H9 (cell line): ENCODE measurements around the gene PCNX4. TPM values are rescaled to one million over a fixed set of nuclear protein-coding genes. Genes with fewer than 3 reads are reported as not detected.

ENCODE experiments used
- DNase-seq: peaks from one replicate; pipeline ENCODE4 v3.0.0-alpha.2; 2017
- H2AFZ ChIP-seq: one replicate; pipeline ENCODE4 v1.6.1; 2013; ENCODE audit warnings: mild to moderate bottlenecking, low read length, control low read depth, moderate library complexity
- H2AK5ac ChIP-seq: 2 replicates; pipeline ENCODE4 v1.6.1; 2013; ENCODE audit warnings: low read length, control low read depth, mixed read lengths; ENCODE audit not compliant: insufficient read length
- H2BK120ac ChIP-seq: one replicate; pipeline ENCODE4 v1.6.1; 2013; ENCODE audit warnings: low read depth, mild to moderate bottlenecking, low read length, control low read depth, inconsistent platforms; ENCODE audit not compliant: poor library complexity, severe bottlenecking
- H2BK12ac ChIP-seq: 2 replicates; pipeline ENCODE4 v1.6.1; 2013; ENCODE audit warnings: low read length, control low read depth, mixed read lengths, low read depth; ENCODE audit not compliant: insufficient read length
- H2BK15ac ChIP-seq: 2 replicates; pipeline ENCODE4 v1.6.1; 2013; ENCODE audit warnings: low read depth, low read length, control low read depth
- H2BK20ac ChIP-seq: one replicate; pipeline ENCODE4 v1.6.1; 2013; ENCODE audit warnings: low read depth, mild to moderate bottlenecking, low read length, control low read depth, inconsistent platforms; ENCODE audit not compliant: poor library complexity, severe bottlenecking
- H2BK5ac ChIP-seq: 2 replicates; pipeline ENCODE4 v1.6.1; 2013; ENCODE audit warnings: low read length, control low read depth, mixed read lengths; ENCODE audit not compliant: insufficient read length
- H3K14ac ChIP-seq: 2 replicates; pipeline ENCODE4 v1.6.1; 2013; ENCODE audit warnings: low read length, control low read depth; ENCODE audit not compliant: insufficient read depth
- H3K18ac ChIP-seq: 2 replicates; pipeline ENCODE4 v1.6.1; 2013; ENCODE audit warnings: low read depth, mild to moderate bottlenecking, mixed read lengths, low read length, control low read depth; ENCODE audit not compliant: insufficient read length
- H3K23ac ChIP-seq: 2 replicates; pipeline ENCODE4 v1.6.1; 2013; ENCODE audit warnings: low read length, control low read depth, mixed read lengths, low read depth; ENCODE audit not compliant: insufficient read length
- H3K23me2 ChIP-seq: 2 replicates; pipeline ENCODE4 v1.6.1; 2013; ENCODE audit warnings: low read depth, mild to moderate bottlenecking, mixed read lengths, low read length, control low read depth; ENCODE audit not compliant: insufficient read length, poor library complexity, severe bottlenecking
- H3K27ac ChIP-seq: 2 replicates; pipeline ENCODE4 v1.5.1; 2013; ENCODE audit warnings: low read length, control low read depth, mixed read lengths, low read depth; ENCODE audit not compliant: insufficient read length
- H3K27me3 ChIP-seq: 2 replicates; pipeline ENCODE4 v1.6.1; 2013; ENCODE audit warnings: low read length, control low read depth, inconsistent platforms; ENCODE audit not compliant: insufficient read depth
- H3K4ac ChIP-seq: 2 replicates; pipeline ENCODE4 v1.6.1; 2013; ENCODE audit warnings: low read depth, mild to moderate bottlenecking, control low read depth, inconsistent platforms, low read length, moderate library complexity
- H3K4me1 ChIP-seq: 2 replicates; pipeline ENCODE4 v1.6.1; 2013; ENCODE audit warnings: low read length, control low read depth, inconsistent platforms; ENCODE audit not compliant: insufficient read depth
- H3K4me2 ChIP-seq: 2 replicates; pipeline ENCODE4 v1.6.1; 2013; ENCODE audit warnings: low read length, control low read depth, mixed read lengths; ENCODE audit not compliant: insufficient read length, insufficient read depth
- H3K56ac ChIP-seq: 2 replicates; pipeline ENCODE4 v1.6.1; 2013; ENCODE audit warnings: low read depth, mild to moderate bottlenecking, mixed read lengths, low read length, control low read depth; ENCODE audit not compliant: insufficient read length
- H3K79me1 ChIP-seq: 2 replicates; pipeline ENCODE4 v1.6.1; 2013; ENCODE audit warnings: low read depth, mild to moderate bottlenecking, moderate library complexity, low read length, control low read depth, inconsistent platforms; ENCODE audit not compliant: insufficient read depth, poor library complexity, severe bottlenecking
- H3K79me2 ChIP-seq: 2 replicates; pipeline ENCODE4 v1.6.1; 2013; ENCODE audit warnings: low read length, control low read depth, inconsistent platforms; ENCODE audit not compliant: insufficient read depth
- H3K9ac ChIP-seq: 2 replicates; pipeline ENCODE4 v1.6.1; 2013; ENCODE audit warnings: low read length, control low read depth, mixed read lengths; ENCODE audit not compliant: insufficient read length; ENCODE audit errors: extremely low read depth
- H3K9me3 ChIP-seq: one replicate; pipeline ENCODE4 v1.6.1; 2013; ENCODE audit warnings: low read depth, low read length, inconsistent platforms; ENCODE audit not compliant: control insufficient read depth
- H3T11ph ChIP-seq: one replicate; pipeline ENCODE4 v1.6.1; 2013; ENCODE audit warnings: mild to moderate bottlenecking, low read length, control low read depth, inconsistent platforms
- H4K20me1 ChIP-seq: one replicate; pipeline ENCODE4 v1.6.1; 2013; ENCODE audit not compliant: control insufficient read depth, insufficient read length, insufficient read depth
- H4K5ac ChIP-seq: 2 replicates; pipeline ENCODE4 v1.6.1; 2013; ENCODE audit warnings: low read depth, mild to moderate bottlenecking, mixed read lengths, low read length, control low read depth; ENCODE audit not compliant: insufficient read length
- H4K8ac ChIP-seq: replicated peaks from 2 replicates; pipeline ENCODE4 v1.6.1; 2013; ENCODE audit warnings: low read length, control low read depth, mixed read lengths, low read depth; ENCODE audit not compliant: insufficient read length
- H4K91ac ChIP-seq: 2 replicates; pipeline ENCODE4 v1.6.1; 2013; ENCODE audit warnings: low read depth, mild to moderate bottlenecking, moderate library complexity, mixed read lengths, low read length, control low read depth; ENCODE audit not compliant: insufficient read length
- H3K27ac Mint-ChIP-seq, 3 experiments: 2 replicates in 2 of 3; 3 replicates in 1 of 3; pipeline ENCODE4 v1.8.0; 2020 to 2021; ENCODE audit warnings: mixed read lengths in 3 of 3, mild to moderate bottlenecking in 1 of 3, moderate library complexity in 1 of 3
- H3K27me3 Mint-ChIP-seq: 2 replicates; pipeline ENCODE4 v1.8.0; 2021; ENCODE audit warnings: low read depth, mild to moderate bottlenecking, moderate library complexity, mixed read lengths
- H3K36me3 Mint-ChIP-seq, 3 experiments: 2 replicates in 2 of 3; 3 replicates in 1 of 3; pipeline ENCODE4 v1.8.0; 2020 to 2021; ENCODE audit warnings: low read depth in 3 of 3, mixed read lengths in 3 of 3; ENCODE audit not compliant: insufficient read depth in 1 of 3
- H3K4me1 Mint-ChIP-seq, 2 experiments: 2 replicates each; pipeline ENCODE4 v1.8.0; 2020; ENCODE audit warnings: mixed read lengths in 2 of 2
- H3K4me3 Mint-ChIP-seq, 2 experiments: 2 replicates in 1 of 2; 3 replicates in 1 of 2; pipeline ENCODE4 v1.8.0; 2020 to 2021; ENCODE audit warnings: mild to moderate bottlenecking in 2 of 2, mixed read lengths in 2 of 2, moderate library complexity in 1 of 2
- H3K9me3 Mint-ChIP-seq, 2 experiments: 2 replicates in 1 of 2; 3 replicates in 1 of 2; pipeline ENCODE4 v1.8.0; 2020; ENCODE audit warnings: mild to moderate bottlenecking in 2 of 2, mixed read lengths in 2 of 2, moderate library complexity in 1 of 2
- WGBS: extraction: QIAGEN DNeasy Blood & Tissue Kit; methylation state at CpG from one replicate; pipeline ENCODE4 v1.1.7; 2013; ENCODE audit warnings: missing lambda C conversion rate, low lambda C conversion rate, mixed read lengths; ENCODE audit not compliant: insufficient read length; ENCODE audit errors: extremely low coverage; 5-methylcytosine and 5-hydroxymethylcytosine counted together
- total RNA-seq: library from RNA; stranded (reverse); gene quantifications from 2 replicates; pipeline ENCODE4 v1.2.1, GENCODE V29; 2021
- TF ChIP-seq, protein P1 (sequence below): fragments of 200-600 bp; sonication (generic); conservative IDR thresholded peaks from 3 replicates; pipeline ENCODE4 v1.8.0; 2021; ENCODE audit warnings: antibody characterized with exemption, mild to moderate bottlenecking

PCNX4 gene
- total RNA-seq, 1 experiment from 2014 or later, result 40.0 TPM

DNA sequence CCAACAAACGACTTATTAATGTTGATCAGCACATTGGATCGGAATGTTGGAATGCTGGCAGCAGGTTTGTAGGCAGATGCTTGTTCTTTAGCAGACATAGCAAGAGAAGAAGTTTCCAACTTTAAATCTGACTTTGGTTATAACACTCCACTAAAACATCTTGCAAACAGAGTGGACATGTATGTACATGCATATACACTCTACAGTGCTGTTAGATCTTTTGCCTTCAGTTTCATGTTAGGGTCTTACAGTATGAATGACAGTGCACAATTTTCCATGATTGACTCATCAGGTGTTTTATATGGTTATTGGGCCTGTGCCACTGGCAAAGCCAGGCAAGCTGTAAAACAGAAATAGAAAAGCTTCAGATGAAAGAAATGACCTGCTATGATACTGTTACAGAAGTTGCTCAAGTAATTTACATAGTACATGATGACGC is 87.7 kb downstream of the PCNX4 start:
- Histone ChIP-seq H3K4ac (no peak overlapping the region), H4K20me1 (no peaks in the 10 kb centered on the region), H4K91ac (no peak overlapping the region), H4K5ac (no peak overlapping the region), H2BK5ac (no peak overlapping the region), H3K4me2 (no peak overlapping the region), H3K18ac (no peak overlapping the region), H2BK20ac (no peak overlapping the region), H3K79me2 (no peaks in the 10 kb centered on the region), H4K8ac (no peak overlapping the region), H3K27me3 (no peaks in the 10 kb centered on the region; the same call in 1 of the 2 replicates), H3K9me3 (no peaks in the 10 kb centered on the region), H3K14ac (no peak overlapping the region), H2AK5ac (no peak overlapping the region), H3K23ac (no peak overlapping the region), H3T11ph (no peak overlapping the region), H3K27ac (no peak overlapping the region), H3K23me2 (no peaks in the 10 kb centered on the region), H2BK120ac (no peak overlapping the region), H2BK15ac (no peak overlapping the region), H3K56ac (no peak overlapping the region), H2BK12ac (no peak overlapping the region), H3K4me1 (no peaks in the 10 kb centered on the region), H3K9ac (no peak overlapping the region), H2AFZ (no peak overlapping the region), H3K79me1 (no peaks in the 10 kb centered on the region)
- peaks cover 7 to 8% of the 10 kb centered on the region in 2 experiments for H3K4me1 Mint-ChIP-seq
- no peaks in the 10 kb centered on the region; the same call in 1 of the 2 replicates for H3K27me3 Mint-ChIP-seq
- no peak overlapping the region for H3K27ac Mint-ChIP-seq
- no peaks in the 10 kb centered on the region for H3K36me3 Mint-ChIP-seq
- H3K4me3 Mint-ChIP-seq, result no peak overlapping the region
- no peak for DNase-seq
- peaks cover 2 to 3% of the 10 kb centered on the region in 2 experiments; a peak in 1 of 5 replicates for H3K9me3 Mint-ChIP-seq
- WGBS, result no CpG with 5 or more reads among the region's 3 CpGs
- TF ChIP-seq, protein P1, sequence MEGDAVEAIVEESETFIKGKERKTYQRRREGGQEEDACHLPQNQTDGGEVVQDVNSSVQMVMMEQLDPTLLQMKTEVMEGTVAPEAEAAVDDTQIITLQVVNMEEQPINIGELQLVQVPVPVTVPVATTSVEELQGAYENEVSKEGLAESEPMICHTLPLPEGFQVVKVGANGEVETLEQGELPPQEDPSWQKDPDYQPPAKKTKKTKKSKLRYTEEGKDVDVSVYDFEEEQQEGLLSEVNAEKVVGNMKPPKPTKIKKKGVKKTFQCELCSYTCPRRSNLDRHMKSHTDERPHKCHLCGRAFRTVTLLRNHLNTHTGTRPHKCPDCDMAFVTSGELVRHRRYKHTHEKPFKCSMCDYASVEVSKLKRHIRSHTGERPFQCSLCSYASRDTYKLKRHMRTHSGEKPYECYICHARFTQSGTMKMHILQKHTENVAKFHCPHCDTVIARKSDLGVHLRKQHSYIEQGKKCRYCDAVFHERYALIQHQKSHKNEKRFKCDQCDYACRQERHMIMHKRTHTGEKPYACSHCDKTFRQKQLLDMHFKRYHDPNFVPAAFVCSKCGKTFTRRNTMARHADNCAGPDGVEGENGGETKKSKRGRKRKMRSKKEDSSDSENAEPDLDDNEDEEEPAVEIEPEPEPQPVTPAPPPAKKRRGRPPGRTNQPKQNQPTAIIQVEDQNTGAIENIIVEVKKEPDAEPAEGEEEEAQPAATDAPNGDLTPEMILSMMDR, result no peak
